Lung (tissue), 12 donors: ENCODE measurements around the gene MPV17. TPM values are rescaled to one million over a fixed set of nuclear protein-coding genes. Genes with fewer than 3 reads are reported as not detected.
"Not testable (repeated sequence)": the region's sequence is repeated elsewhere in the genome, so short reads cannot be mapped to it uniquely, and the experiment has no call there.

ENCODE experiments used
- ATAC-seq: fragments of 200-7000 bp; cut with Tn5 transposase; one replicate; pipeline ENCODE4 v1.9.1; 2020; ENCODE audit warnings: moderate number of reproducible peaks; ENCODE audit not compliant: insufficient read depth, low FRiP score
- DNase-seq, 3 donors: peaks; one replicate each; pipeline ENCODE4 v3.0.0-alpha.2; 2013 to 2017
- H3K27ac ChIP-seq, 2 donors: one replicate each; pipeline ENCODE4 v1.5.1; 2013; ENCODE audit warnings: mild to moderate bottlenecking in 2 of 2, moderate library complexity in 2 of 2, control low read depth in 1 of 2, inconsistent platforms in 1 of 2, low read depth in 1 of 2, low read length in 1 of 2
- H3K27me3 ChIP-seq, 3 donors: one replicate each; pipeline ENCODE4 v1.5.1; 2013; ENCODE audit warnings: low read length in 2 of 3; ENCODE audit not compliant: control insufficient read depth in 3 of 3, insufficient read depth in 3 of 3
- H3K36me3 ChIP-seq, 4 donors: one replicate each; pipeline ENCODE4 v1.5.1; 2013; ENCODE audit warnings: low read length in 4 of 4, mild to moderate bottlenecking in 1 of 4, moderate library complexity in 1 of 4; ENCODE audit not compliant: control insufficient read depth in 4 of 4, insufficient read depth in 4 of 4
- H3K4me1 ChIP-seq, 5 donors: one replicate each; pipeline ENCODE4 v1.5.1; 2013; ENCODE audit warnings: low read length in 5 of 5, mild to moderate bottlenecking in 2 of 5, moderate library complexity in 1 of 5; ENCODE audit not compliant: control insufficient read depth in 5 of 5, insufficient read depth in 5 of 5
- H3K4me3 ChIP-seq: one replicate; pipeline ENCODE4 v1.5.1; 2013; ENCODE audit warnings: mild to moderate bottlenecking, control low read depth, moderate library complexity
- H3K9ac ChIP-seq, 2 donors: one replicate each; pipeline ENCODE4 v1.5.1; 2013; ENCODE audit warnings: low read length in 2 of 2, control low read depth in 1 of 2; ENCODE audit not compliant: insufficient read depth in 1 of 2
- H3K9me3 ChIP-seq, 4 donors: one replicate each; pipeline ENCODE4 v1.5.1; 2013; ENCODE audit warnings: low read length in 3 of 4, mild to moderate bottlenecking in 1 of 4, moderate library complexity in 1 of 4; ENCODE audit not compliant: control insufficient read depth in 4 of 4, insufficient read depth in 3 of 4
- WGBS, 2 donors: extraction: QIAGEN DNeasy Blood & Tissue Kit; methylation state at CpG; one replicate each; pipeline ENCODE4 v1.1.7; 2013; 5-methylcytosine and 5-hydroxymethylcytosine counted together
- polyA plus RNA-seq, 2 donors: library from polyadenylated mRNA; stranded (reverse); fragments of 200-250 nt; gene quantifications; one replicate each; pipeline ENCODE4 v1.2.1, GENCODE V29; 2013
- total RNA-seq, 2 donors: library from RNA; depleted of rRNA in 1 of 2; stranded (reverse); fragments of >200 nt in 1 of 2; gene quantifications; one replicate each; pipeline ENCODE4 v1.2.1, GENCODE V29; 2014 to 2021
- TF ChIP-seq, protein P1 (sequence below): IDR thresholded peaks from 2 replicates; pipeline ENCODE4 v1.5.1; 2012; ENCODE audit warnings: mild to moderate bottlenecking; ENCODE audit errors: control extremely low read depth, extremely low read depth
- donor health status: control.
- donor health status: control.
- donor health status: Bipolar disorder and iron deficiency.
- donor health status: healthy.
- donor health status: DM: yes; HTN: yes; CAD: no.

MPV17 gene
- total and polyA plus RNA-seq, 4 donors: 42.1 to 224 (median 98.7) TPM

- Histone ChIP-seq H3K27me3 (no peaks in the 10 kb centered on the region), H3K9me3 (no peaks in the 10 kb centered on the region), H3K4me3 (no peak overlapping the region), H3K36me3 (peaks cover 0 to 9% (median 1%) of the 10 kb centered on the region in 4 donors), H3K27ac (peak overlapping the region; percentile 60 to 91), H3K9ac (no peak overlapping the region), H3K4me1 (peaks cover 0 to 23% (median 12%) of the 10 kb centered on the region in 5 donors)
- peak; percentile 68 for ATAC-seq
- TF ChIP-seq, protein P1, sequence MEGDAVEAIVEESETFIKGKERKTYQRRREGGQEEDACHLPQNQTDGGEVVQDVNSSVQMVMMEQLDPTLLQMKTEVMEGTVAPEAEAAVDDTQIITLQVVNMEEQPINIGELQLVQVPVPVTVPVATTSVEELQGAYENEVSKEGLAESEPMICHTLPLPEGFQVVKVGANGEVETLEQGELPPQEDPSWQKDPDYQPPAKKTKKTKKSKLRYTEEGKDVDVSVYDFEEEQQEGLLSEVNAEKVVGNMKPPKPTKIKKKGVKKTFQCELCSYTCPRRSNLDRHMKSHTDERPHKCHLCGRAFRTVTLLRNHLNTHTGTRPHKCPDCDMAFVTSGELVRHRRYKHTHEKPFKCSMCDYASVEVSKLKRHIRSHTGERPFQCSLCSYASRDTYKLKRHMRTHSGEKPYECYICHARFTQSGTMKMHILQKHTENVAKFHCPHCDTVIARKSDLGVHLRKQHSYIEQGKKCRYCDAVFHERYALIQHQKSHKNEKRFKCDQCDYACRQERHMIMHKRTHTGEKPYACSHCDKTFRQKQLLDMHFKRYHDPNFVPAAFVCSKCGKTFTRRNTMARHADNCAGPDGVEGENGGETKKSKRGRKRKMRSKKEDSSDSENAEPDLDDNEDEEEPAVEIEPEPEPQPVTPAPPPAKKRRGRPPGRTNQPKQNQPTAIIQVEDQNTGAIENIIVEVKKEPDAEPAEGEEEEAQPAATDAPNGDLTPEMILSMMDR: no peak
- no peak for DNase-seq
- WGBS, 2 donors: 62 to 80% methylated on average over 8 of the region's 8 CpGs
These were observed 1.8 kb downstream of the MPV17 start for GRCh38 chr2:27320958-27321543.

DNA sequence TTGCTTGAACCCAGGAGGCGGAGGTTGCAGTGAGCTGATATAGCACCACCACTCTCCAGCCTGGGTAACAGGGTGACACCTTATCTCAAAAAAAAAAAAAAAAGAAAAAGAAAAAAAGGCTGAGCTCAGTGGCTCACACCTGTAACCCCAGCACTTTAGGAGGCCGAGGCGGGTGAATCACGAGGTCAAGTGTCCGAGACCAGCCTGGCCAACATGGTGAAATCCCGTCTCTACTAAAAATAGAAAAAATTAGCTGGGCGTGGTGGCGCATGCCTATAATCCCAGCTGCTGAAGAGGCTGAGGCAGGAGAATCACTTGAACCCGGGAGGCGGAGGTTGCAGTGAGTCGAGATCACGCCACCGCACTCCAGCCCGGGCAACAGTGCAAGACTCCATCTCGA lies 3.1 kb downstream of the MPV17 start:
- Histone ChIP-seq H3K36me3 (peaks cover 0 to 11% (median 0%) of the 10 kb centered on the region in 4 donors), H3K4me1 (peaks cover 0 to 23% (median 12%) of the 10 kb centered on the region in 5 donors)
- H3K27ac ChIP-seq, ATAC-seq, DNase-seq, H3K9ac ChIP-seq, H3K9me3 ChIP-seq, H3K27me3 ChIP-seq, H3K4me3 ChIP-seq: not testable (repeated sequence)
- WGBS, 2 donors: 94 to 96% methylated on average over 15 of the region's 15 CpGs

DNA sequence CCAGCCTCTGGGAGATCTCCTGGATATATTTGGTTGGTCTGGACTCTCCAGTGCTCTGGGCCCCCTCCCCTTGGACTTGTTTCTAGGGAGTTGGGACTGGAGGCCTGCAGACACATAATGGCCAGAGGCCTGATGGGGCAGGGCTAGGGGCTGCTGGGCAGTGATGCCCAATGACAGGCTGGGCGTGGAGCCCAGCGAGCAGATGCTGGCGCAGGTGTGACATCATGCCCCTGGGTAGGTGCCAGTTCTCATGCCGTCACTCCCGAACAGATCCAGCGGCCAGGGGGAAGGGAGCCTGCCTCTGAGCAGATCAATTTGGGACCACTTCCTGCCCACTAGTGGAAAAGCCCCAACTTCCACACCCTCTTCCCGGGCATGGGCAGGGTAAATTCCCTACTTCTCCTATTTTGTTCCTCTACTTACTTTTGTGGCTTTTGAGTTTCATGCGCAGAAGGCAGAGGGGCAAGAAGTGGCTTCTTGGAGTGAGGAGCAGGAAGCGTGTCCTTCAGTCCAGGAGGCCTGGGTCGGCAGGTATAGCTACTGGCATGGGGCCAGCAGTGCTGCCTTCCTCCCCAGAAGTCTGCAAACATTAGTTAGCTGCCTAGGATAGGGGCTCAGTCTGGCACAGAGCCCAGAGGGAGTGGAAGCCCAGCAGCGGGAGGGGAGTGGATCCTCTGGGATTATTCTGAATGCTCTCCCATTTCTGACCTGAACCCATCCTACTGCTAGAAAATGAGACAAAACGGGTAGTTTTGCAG lies 6.1 kb downstream of the MPV17 start:
- WGBS, 2 donors: 66 to 70% methylated on average over 12 of the region's 12 CpGs
- Histone ChIP-seq H3K27me3 (no peaks in the 10 kb centered on the region), H3K4me3 (no peak overlapping the region), H3K9ac (no peak overlapping the region), H3K4me1 (peaks cover 0 to 9% (median 3%) of the 10 kb centered on the region in 5 donors), H3K36me3 (peaks cover 0 to 16% (median 1%) of the 10 kb centered on the region in 4 donors), H3K27ac (no peak overlapping the region), H3K9me3 (no peaks in the 10 kb centered on the region)
- no peak for ATAC-seq
- TF ChIP-seq, protein P1: no peak
- DNase-seq: peak; percentile 12 to 47 (median 44)

GRCh38 chr2:27315122-27315521 lies 7.8 kb downstream of the MPV17 start:
- DNase-seq (no peak), ATAC-seq (no peak)
- H3K36me3 ChIP-seq: peaks cover 0 to 20% (median 7%) of the 10 kb centered on the region in 4 donors
- no peaks in the 10 kb centered on the region for H3K27me3 ChIP-seq
- H3K4me1 ChIP-seq: peaks cover 0 to 3% (median 0%) of the 10 kb centered on the region in 5 donors
- H3K4me3 ChIP-seq: no peak overlapping the region
- H3K9ac ChIP-seq: no peak overlapping the region
- H3K27ac ChIP-seq: no peak overlapping the region
- H3K9me3 ChIP-seq: no peaks in the 10 kb centered on the region
- 83 to 88% methylated on average over 8 of the region's 8 CpGs for WGBS, 2 donors
- TF ChIP-seq, protein P1: no peak
